Measurements from ENCODE around the gene TMEM115.

DNA sequence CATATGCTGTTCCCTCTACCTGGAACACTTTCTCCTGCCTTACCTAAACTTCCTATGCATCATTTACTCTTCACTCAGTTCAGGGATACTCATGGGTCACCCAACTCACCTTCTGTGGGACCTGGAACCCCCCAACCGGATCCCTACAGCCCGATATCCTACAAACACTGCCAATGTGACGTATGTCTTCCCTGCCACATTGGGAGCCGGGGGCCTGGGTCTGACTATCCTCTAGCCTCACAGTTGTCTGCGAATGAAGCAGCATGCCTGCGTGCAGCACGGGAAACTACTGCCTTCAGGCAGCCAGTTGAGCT is 9.2 kb downstream of the TMEM115 start:
- TF ChIP-seq EZH2 (IDR thresholded peaks at IDR 0.05; ENCODE audit: low read length, unreplicated experiment) (no peak), EZH2phosphoT487 (IDR thresholded peaks at IDR 0.05; ENCODE audit: borderline replicate concordance, low read length) (no peak)
- TF ChIP-seq, protein P1, sequence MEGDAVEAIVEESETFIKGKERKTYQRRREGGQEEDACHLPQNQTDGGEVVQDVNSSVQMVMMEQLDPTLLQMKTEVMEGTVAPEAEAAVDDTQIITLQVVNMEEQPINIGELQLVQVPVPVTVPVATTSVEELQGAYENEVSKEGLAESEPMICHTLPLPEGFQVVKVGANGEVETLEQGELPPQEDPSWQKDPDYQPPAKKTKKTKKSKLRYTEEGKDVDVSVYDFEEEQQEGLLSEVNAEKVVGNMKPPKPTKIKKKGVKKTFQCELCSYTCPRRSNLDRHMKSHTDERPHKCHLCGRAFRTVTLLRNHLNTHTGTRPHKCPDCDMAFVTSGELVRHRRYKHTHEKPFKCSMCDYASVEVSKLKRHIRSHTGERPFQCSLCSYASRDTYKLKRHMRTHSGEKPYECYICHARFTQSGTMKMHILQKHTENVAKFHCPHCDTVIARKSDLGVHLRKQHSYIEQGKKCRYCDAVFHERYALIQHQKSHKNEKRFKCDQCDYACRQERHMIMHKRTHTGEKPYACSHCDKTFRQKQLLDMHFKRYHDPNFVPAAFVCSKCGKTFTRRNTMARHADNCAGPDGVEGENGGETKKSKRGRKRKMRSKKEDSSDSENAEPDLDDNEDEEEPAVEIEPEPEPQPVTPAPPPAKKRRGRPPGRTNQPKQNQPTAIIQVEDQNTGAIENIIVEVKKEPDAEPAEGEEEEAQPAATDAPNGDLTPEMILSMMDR (conservative IDR thresholded peaks at IDR 0.05; ENCODE audit: low read depth, low read length), result no peak

All from PC-3 (cell line).